Vagina (tissue), 2 donors: ENCODE measurements around the gene HIRA. TPM values are rescaled to one million over a fixed set of nuclear protein-coding genes. Genes with fewer than 3 reads are reported as not detected.

ENCODE experiments used
- DNase-seq, 2 donors: peaks; one replicate each; pipeline ENCODE4 v3.0.0-alpha.2; 2017; ENCODE audit errors: extremely low spot score in 2 of 2
- H3K27ac ChIP-seq: fragments of 200-600 bp; sonication (generic); one replicate; pipeline ENCODE4 v1.5.1; 2019
- H3K27me3 ChIP-seq: fragments of 200-600 bp; sonication (generic); one replicate; pipeline ENCODE4 v1.5.1; 2019
- H3K36me3 ChIP-seq, 2 donors: fragments of 200-600 bp; sonication (generic); one replicate each; pipeline ENCODE4 v1.5.1; 2017 to 2019
- H3K4me1 ChIP-seq: fragments of 200-600 bp; sonication (generic); one replicate; pipeline ENCODE4 v1.5.1; 2019
- H3K4me3 ChIP-seq, 2 donors: fragments of 200-600 bp; sonication (generic); 1 replicate in 1 of 2; 2 replicates in 1 of 2; pipeline ENCODE4 v1.5.1; 2016 to 2019
- H3K9me3 ChIP-seq: fragments of 200-600 bp; sonication (generic); one replicate; pipeline ENCODE4 v1.5.1; 2019
- CTCF ChIP-seq, 3 experiments: fragments of 450-650 bp in 2 of 3; fragments of 200-600 bp in 1 of 3; sonication (generic) in 1 of 3; IDR thresholded peaks; one replicate each; pipeline ENCODE4 v1.5.1; 2017 to 2019; ENCODE audit warnings: antibody characterized with exemption in 3 of 3, mild to moderate bottlenecking in 2 of 3, moderate library complexity in 2 of 3
- POLR2A ChIP-seq, 2 donors: fragments of 450-650 bp; IDR thresholded peaks; one replicate each; pipeline ENCODE4 v1.6.1; 2017; ENCODE audit warnings: antibody characterized with exemption in 2 of 2, mild to moderate bottlenecking in 2 of 2, moderate library complexity in 2 of 2
- POLR2AphosphoS5 ChIP-seq, 2 donors: sonication (generic); formaldehyde crosslinking; IDR thresholded peaks; one replicate each; pipeline ENCODE4 v1.9.0; 2017; ENCODE audit warnings: antibody characterized with exemption in 2 of 2, mild to moderate bottlenecking in 2 of 2, low read depth in 1 of 2; ENCODE audit not compliant: insufficient read depth in 1 of 2
- intact Hi-C: fragments of 100-400 bp; cut with DNase I; formaldehyde crosslinking; loops from one replicate; pipeline ENCODE4 v1.15.1; 2023
- total RNA-seq: library from RNA; depleted of rRNA; stranded (reverse); fragments of >200 nt; gene quantifications from one replicate; pipeline ENCODE4 v1.2.3, GENCODE V29; 2016

The HIRA gene
- total RNA-seq, 1 donor from 2014 or later: 13.5 TPM

- Histone ChIP-seq H3K27me3 (no peaks in the 10 kb centered on the region), H3K36me3 (peaks cover 0 to 54% of the 10 kb centered on the region in 2 donors), H3K9me3 (no peaks in the 10 kb centered on the region), H3K4me1 (no peaks in the 10 kb centered on the region), H3K27ac (no peak overlapping the region), H3K4me3 (no peak overlapping the region)
- DNase-seq: no peak
- TF ChIP-seq POLR2AphosphoS5 (IDR thresholded peaks at IDR 0.05; ENCODE audit: insufficient read depth in 1 of 2, low read depth in 1 of 2) (no peak), CTCF (IDR thresholded peaks at IDR 0.05) (no peak), POLR2A (IDR thresholded peaks at IDR 0.05) (no peak)
- intact Hi-C loops: no loop called here
These were observed 54.6 kb downstream of the HIRA start for GRCh38 chr22:19376971-19377370.

GRCh38 chr22:19376247-19376646 lies 55.3 kb downstream of the HIRA start:
- DNase-seq: no peak
- TF ChIP-seq CTCF (IDR thresholded peaks at IDR 0.05) (no peak), POLR2AphosphoS5 (IDR thresholded peaks at IDR 0.05; ENCODE audit: insufficient read depth in 1 of 2, low read depth in 1 of 2) (no peak), POLR2A (IDR thresholded peaks at IDR 0.05) (no peak)
- intact Hi-C loops: no loop called here
- no peaks in the 10 kb centered on the region for H3K4me1 ChIP-seq
- H3K36me3 ChIP-seq: peaks cover 0 to 57% of the 10 kb centered on the region in 2 donors
- H3K27me3 ChIP-seq: no peaks in the 10 kb centered on the region
- H3K9me3 ChIP-seq: no peaks in the 10 kb centered on the region
- H3K4me3 ChIP-seq: no peak overlapping the region
- no peak overlapping the region for H3K27ac ChIP-seq

GRCh38 chr22:19375435-19375834 lies 56.1 kb downstream of the HIRA start:
- H3K27ac ChIP-seq: no peak overlapping the region
- DNase-seq: no peak
- no peaks in the 10 kb centered on the region for H3K27me3 ChIP-seq
- H3K4me1 ChIP-seq: no peaks in the 10 kb centered on the region
- no peak for TF ChIP-seq POLR2A (IDR thresholded peaks at IDR 0.05)
- no peak for TF ChIP-seq CTCF (IDR thresholded peaks at IDR 0.05)
- no peak for TF ChIP-seq POLR2AphosphoS5 (IDR thresholded peaks at IDR 0.05; ENCODE audit: insufficient read depth in 1 of 2, low read depth in 1 of 2)
- no peaks in the 10 kb centered on the region for H3K9me3 ChIP-seq
- no peak overlapping the region for H3K4me3 ChIP-seq
- intact Hi-C loops: no loop called here
- peaks cover 0 to 65% of the 10 kb centered on the region in 2 donors for H3K36me3 ChIP-seq

- Histone ChIP-seq H3K4me1 (no peaks in the 10 kb centered on the region), H3K27ac (no peak overlapping the region), H3K9me3 (no peaks in the 10 kb centered on the region), H3K27me3 (no peaks in the 10 kb centered on the region), H3K4me3 (no peak overlapping the region), H3K36me3 (peaks cover 0 to 74% of the 10 kb centered on the region in 2 donors)
- intact Hi-C loops: no loop called here
- DNase-seq: no peak
- TF ChIP-seq POLR2A (IDR thresholded peaks at IDR 0.05): no peak
- TF ChIP-seq POLR2AphosphoS5 (IDR thresholded peaks at IDR 0.05; ENCODE audit: insufficient read depth in 1 of 2, low read depth in 1 of 2): no peak
- no peak for TF ChIP-seq CTCF (IDR thresholded peaks at IDR 0.05)
These were observed 57.1 kb downstream of the HIRA start for GRCh38 chr22:19374410-19374809.

- Histone ChIP-seq H3K4me3 (no peak overlapping the region), H3K27ac (no peak overlapping the region), H3K27me3 (no peaks in the 10 kb centered on the region), H3K4me1 (no peaks in the 10 kb centered on the region), H3K9me3 (no peaks in the 10 kb centered on the region), H3K36me3 (peaks cover 0 to 83% of the 10 kb centered on the region in 2 donors)
- intact Hi-C loops: no loop called here
- DNase-seq: no peak
- no peak for TF ChIP-seq POLR2AphosphoS5 (IDR thresholded peaks at IDR 0.05; ENCODE audit: insufficient read depth in 1 of 2, low read depth in 1 of 2)
- no peak for TF ChIP-seq POLR2A (IDR thresholded peaks at IDR 0.05)
- TF ChIP-seq CTCF (IDR thresholded peaks at IDR 0.05): no peak
These were observed 58.1 kb downstream of the HIRA start for GRCh38 chr22:19373450-19373849.
